Tibial nerve (tissue), 4 donors: ENCODE data around the gene GPR78.

Experiments used
- CTCF ChIP-seq, 5 experiments: fragments of 200-600 bp in 3 of 5; fragments of 450-650 bp in 2 of 5; sonication (generic) in 3 of 5; IDR thresholded peaks; one replicate each; pipeline ENCODE4 v1.5.1; 2016 to 2019; ENCODE audit warnings: antibody characterized with exemption in 5 of 5, mild to moderate bottlenecking in 3 of 5, moderate library complexity in 2 of 5
- EP300 ChIP-seq, 2 donors: sonication (generic); formaldehyde crosslinking; IDR thresholded peaks; one replicate each; pipeline ENCODE4 v1.6.1; 2017; ENCODE audit warnings: antibody characterized with exemption in 2 of 2, mild to moderate bottlenecking in 1 of 2

GRCh38 chr4:8593264-8594096, 13.3 kb downstream of the GPR78 start:
- no peak for TF ChIP-seq CTCF (IDR thresholded peaks at IDR 0.05)
- TF ChIP-seq EP300 (IDR thresholded peaks at IDR 0.05): no peak
